Pons (tissue), 1 donor: ENCODE measurements around the gene TACSTD2.
A peak's percentile ranks its signal among the peaks of the same experiment; 100 is the strongest.
"Not testable (repeated sequence)": the region's sequence is repeated elsewhere in the genome, so short reads cannot be mapped to it uniquely, and the experiment has no call there.

Source experiments
- DNase-seq: peaks from one replicate; pipeline ENCODE4 v3.0.0-alpha.2; 2016; ENCODE audit warnings: low spot score

The TACSTD2 gene

DNA sequence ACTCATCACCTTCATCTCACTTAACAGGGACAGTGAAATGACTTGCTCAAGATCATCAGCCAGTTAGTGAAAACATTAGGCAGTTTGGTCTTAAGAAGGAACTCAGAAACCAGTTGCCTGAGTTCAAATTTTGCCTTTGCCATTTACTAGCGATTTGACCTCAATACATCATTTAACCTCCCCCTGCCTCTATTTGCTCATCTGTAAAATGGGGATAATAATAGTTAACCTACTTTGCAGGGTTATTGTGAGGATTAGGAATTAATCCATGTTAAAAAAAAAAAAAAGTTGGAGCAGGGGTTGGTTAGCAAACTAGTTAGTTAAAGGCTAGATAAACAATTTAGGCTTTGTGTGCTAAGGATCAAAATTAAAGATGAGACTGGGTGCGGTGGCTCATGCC, 10.6 kb upstream of the TACSTD2 start:
- DNase-seq, result no peak

DNA sequence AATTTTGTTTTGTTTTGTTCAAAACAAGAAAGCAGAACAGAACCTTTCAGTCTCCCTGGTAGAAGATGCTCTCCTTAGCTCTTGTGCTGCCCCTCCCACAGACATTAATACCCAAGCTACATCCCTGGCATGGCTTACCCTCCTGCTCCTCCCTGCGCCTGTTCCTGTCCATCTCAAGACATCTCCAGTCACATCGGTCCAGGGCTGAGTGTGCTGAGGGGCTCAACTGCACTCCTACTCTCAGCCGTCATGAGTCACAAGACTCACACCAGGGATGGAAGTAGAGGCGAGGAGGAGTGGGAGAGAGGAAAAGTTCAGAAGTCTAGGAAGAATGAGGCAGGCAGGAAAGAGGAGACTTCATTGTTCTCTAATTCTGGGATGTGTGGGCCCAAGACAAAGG, 9.2 kb upstream of the TACSTD2 start:
- DNase-seq, result no peak

DNA sequence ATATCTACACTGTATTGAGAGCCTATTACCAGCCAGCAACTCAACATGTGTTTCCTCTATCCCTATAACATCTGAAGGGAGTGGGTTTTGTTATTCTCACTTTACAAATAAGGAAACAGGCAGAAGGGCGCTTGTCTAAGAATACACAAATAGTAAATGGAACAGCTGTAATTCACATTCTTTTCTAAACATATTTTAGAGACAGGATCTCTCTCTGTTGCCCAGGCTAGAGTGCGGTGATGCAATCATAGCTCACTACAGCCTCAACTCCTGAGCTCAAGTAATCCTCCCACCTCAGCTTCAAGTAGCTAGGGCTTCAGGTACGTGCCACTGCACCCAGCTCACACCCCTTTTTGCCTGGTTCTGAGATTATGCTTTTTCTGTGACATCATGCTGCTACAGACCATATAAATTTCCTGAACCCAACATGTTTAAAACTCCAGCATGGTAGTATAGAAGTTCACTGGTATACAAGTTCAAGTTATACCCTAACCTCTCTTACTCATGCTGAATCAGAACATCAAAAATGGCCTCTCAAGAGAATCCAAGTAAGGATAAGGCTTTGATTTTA, 8.6 kb upstream of the TACSTD2 start:
- DNase-seq, result no peak

DNA sequence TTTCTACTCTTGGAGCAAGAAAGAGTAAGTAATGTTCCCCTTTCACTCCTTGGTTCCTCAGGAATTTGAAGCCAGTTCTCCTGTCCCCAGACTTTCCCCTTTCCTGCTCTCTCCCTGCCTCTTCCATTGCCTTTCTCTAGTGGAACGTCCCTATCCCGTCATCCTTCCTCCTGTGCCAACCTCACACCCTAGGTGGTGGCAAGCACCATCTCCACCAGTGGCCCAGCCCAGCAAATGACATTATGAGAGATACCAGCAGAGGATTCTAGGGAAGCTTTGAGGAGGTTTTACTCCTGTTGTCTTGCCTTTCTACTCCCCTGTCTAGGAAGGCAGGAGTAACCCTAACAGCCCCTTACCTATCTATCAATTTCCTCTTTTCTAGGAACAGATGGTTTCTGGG, 8.1 kb upstream of the TACSTD2 start:
- DNase-seq, result no peak

DNA sequence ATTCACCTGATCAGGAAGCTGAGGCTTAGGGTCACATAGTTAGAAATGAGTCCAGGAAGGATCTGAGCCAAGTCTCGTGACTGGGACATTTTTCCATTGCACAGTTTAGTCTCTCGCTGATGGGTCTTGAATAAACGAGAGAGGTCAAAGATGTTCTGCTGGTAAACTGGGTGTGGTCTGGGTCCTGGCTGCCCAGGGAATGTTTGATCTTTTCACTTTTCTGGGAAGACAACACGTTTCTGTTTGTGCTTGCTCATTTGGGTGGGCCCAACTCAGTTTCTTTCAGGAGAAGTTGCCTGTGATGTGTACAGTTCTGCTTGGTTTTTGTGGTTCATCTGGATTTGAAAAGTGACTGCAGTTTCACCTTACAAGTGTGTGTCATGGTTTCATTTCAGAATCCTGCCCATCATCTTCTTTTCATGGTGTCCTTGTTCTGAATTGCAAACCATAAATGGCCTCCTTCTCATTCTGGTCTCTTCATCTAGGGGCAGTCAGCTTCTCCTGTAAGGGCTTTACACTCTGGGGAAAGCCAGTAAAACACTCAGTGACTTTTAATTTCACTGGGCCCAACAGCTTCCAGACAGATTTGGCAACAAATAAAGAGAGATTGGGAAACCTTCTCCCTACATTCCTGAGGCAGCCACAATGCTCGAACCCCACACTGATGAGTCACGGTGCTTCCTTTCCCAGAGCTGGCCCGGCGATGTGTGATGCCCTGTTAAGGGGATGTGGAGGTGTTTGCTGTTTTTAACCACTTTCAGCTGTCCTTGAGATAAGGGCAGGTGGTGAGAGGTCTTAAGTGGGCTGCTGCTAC, 7.2 kb upstream of the TACSTD2 start:
- no peak for DNase-seq

DNA sequence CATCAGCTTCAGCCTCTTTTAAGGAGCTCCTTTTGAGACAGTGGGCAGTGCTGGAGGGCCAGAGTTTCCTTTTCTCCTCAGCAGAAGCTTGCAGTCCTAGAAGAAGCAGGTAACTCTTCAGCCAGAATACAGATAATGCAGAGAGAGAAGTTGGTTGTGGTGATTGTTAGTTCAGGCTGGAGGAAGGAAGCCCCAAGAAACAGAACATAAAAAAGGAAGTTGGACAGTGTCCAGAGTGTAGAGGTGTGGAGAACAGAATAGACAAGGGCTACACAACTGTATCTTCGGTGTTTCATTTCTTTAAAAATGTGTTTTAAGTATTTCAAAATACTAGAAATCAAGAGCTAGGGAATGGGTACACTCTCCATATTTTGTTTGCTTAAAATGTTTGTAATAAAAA, 6.4 kb upstream of the TACSTD2 start:
- DNase-seq, result peak; percentile 42

DNA sequence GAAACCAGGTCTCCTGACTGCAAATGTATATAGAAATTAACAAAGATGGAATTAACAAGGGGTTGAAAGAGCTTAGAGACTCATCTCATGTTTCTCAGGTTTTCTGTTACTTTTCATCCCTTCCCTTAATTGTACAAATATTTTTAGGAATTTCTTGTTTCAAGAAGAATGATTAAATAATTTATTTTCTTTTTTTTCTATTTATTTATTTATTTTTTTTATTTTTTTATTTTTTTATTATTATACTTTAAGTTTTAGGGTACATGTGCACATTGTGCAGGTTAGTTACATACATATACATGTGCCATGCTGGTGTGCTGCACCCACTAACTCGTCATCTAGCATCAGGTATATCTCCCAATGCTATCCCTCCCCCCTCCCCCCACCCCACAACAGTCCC, 5.1 kb upstream of the TACSTD2 start:
- DNase-seq, result not testable (repeated sequence)

DNA sequence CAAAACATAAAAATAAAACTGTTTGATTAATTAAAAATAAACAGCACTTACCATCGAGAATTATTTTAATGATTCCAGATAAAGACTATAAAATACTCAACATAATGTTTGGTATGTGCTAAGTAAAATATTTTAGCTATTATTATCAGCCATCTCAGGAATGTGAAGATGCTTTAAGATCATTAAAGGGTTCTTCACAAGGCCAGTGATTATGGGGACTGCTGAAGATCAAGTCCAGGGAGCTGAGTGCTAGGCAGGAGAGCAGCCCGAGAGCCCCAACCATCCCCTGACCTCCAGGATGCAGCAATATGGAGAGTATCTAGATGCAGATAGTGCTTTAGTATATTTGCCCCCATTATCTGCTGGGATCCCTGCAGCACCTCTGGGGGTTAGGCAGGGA, 4.6 kb upstream of the TACSTD2 start:
- DNase-seq, result no peak

DNA sequence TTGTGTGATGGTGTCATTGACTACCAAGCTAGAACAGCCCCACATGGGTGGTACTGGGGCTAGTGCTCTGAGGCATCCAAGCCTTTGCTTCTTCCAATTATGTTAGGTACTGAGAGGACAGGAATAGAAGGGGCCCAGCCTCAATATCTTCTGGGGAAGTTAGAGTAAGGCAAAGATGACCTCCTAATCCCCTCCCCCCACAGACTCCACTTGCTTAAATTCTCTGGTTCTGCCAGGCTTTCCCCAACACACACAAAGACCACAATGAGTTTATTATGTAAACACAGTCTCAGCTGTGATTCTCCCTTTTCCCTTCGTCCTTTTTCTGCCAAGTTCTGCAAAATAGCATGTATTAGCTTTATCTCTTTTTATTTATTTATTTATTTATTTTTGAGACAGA, 3.1 kb upstream of the TACSTD2 start:
- peak; percentile 96 for DNase-seq

DNA sequence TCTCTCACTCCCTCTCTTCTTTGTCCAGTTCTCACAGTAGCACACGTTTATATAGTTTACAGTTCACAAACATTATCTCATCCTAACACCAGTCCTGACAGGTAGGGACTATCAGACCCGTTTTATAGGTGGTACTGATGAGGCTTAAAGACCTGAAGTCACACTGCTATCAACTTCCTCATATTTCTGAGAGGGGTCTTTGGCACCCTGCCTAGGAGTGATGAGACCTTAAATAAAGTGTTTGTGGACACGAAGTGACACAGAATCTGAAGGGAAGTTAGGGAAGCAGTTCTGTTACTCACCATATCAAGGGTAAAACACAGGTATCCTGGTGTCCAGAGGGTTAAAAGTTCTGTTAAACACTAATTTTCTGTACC, 590 bp upstream of the TACSTD2 start:
- DNase-seq, result no peak

DNA sequence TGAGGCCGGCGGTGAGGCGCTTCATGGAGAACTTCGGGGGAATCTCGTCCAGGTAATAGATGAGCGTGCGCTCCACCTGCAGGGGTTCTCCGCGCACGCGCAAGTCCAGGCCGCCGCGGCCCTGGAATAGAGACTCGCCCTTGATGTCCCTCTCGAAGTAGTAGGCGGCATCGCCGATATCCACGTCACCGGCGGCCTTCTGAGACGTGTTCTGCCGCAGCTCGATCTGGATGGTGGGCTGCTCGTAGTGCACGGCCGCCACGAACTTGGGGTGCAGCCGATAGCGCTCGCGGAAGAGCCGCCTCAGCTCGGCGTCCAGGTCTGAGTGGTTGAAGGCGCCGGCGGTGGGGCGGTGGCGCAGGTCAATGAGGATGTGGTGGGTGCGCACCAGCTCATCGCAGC, 726 bp downstream of the TACSTD2 start:
- DNase-seq, result no peak

DNA sequence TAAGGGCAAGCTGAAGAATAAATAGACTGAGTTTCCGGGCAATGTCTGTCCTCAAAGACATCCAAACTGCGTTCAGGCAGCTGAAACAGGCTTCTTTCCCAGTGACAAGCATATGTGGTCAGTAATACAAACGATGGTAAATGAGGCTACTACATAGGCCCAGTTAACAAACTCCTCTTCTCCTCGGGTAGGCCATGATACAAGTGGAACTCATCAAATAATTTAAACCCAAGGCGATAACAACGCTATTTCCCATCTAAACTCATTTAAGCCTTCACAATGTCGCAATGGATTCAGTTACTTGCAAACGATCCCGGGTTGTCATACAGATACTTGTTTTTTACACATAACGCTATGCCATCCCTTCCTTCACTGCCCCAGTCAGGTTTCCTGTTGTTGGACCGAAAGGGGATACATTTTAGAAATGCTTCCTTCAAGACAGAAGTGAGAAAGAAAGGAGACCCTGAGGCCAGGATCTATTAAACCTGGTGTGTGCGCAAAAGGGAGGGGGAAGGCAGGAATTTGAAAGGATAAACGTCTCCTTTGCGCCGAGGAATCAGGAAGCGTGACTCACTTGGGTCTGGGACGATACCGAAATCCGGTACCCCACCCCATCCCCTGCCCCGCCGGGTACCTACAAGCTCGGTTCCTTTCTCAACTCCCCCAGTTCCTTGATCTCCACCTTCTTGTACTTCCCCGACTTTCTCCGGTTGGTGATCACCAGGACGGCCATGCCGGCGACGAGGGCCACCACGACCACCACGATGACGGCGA, 1.3 kb downstream of the TACSTD2 start:
- DNase-seq, result no peak

DNA sequence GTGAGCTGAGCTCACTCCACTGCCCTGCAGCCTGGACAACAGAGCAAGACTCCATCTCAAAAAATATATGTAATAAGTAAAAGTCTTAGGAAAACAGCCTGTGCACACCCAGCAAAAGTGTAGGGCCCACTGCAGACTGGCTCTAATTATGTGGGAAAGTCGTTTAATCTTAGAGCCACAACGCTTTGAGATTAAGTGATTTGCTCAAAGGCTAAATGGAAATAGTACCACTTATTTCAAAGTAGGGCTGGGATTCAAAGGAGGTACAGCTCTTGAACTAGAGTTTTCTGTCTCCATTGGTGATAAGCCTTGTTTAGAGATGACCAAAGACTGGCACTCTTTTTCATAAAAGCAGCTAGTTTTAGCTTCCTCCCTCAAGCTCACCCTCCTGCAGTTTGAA, 2.2 kb downstream of the TACSTD2 start:
- DNase-seq, result no peak

DNA sequence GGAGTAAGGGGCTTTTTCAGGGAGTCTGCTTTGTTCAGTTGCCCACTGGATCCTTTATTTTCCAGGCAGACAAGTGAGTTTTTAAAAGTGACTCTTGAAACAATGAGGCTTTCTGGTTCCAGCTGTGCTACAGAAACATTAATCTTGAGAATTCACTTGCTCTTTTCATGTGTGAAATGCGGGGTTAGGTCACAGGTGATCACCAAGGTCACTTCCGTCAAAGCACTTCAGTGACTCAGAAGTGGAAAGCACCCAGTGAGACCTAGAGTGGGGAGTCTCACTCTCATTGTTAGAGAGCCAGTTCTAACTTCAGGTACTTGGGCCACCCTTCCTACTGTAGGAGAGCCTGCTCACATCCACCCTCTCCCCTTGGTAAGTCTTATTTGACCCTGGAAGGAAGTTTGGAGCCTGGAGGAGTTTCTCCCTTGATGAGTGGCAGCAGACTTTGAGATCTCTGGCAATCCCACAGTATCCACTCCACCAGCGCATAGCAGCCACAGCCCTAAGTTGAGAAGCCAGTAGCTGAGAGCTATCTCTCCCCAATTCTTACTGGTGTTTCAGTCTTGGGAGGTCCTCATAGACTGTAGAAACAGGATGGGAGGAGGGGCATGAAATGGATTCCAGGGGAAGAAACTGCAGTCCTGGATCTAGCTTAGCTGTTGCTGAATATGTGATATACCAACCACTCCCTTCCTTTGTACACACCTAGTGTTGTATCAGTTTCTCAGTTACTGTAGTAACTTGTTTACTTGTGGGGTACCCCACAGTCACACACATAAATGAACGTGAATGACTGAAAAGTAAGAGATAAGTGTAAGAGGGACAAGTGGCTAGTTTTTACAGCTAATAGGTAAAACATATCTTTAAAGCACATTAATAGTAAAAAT, 3.1 kb downstream of the TACSTD2 start:
- no peak for DNase-seq

DNA sequence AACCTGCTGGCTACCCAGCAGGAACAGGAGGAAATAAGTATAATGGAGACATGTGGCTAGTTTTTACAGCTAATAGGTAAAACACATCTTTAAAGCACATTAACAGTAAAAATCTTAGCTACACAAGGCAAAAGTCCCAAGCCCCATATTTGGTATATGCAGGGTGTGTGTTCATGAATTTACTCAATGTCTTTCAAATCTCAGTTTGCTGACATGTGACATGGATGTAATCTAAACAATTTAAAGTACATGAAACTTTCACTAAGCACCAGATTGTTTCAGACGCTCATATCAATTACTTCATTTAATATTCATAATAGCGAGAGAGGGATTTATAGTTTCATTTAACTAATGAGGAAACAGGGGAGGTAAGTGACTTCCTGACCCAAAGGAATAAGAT, 3.9 kb downstream of the TACSTD2 start:
- no peak for DNase-seq

DNA sequence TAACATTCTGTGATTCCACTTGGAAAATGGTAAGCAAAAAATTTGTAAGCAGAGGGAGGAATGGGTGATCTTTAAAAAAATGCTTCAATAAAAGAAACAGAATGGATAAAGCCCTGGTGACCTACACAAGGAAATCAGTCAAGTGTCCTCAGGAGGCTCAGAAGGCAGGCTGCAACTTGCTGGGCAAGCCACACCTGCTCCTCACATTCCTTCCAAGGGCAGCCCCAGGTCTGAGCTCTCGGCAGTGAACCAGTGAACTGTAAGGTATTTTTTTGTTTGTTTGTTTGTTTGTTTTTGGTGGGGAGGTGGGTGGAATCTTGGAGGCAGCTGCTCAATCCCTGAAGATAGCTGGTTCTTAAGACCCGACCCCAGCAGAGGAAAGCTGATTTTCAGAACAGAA, 4.4 kb downstream of the TACSTD2 start:
- no peak for DNase-seq

DNA sequence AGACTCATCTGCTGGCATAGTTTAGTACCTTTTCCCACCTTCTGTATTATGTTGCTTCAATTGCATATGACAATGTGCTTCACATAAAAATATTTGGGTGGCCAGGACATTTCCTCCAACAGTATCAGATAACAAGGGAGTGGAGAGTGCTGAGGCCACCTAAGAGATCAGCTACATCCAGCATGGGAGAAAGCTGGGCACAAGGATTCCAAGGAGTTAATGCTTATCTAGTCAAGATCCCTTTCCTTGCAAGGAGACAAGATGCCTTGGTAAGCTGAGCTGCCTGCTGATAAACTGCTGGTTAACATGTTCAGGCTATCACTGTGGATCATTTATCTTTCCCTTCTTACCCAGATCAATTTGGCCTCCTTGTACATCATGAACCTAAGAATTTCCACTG, 5.4 kb downstream of the TACSTD2 start:
- no peak for DNase-seq

DNA sequence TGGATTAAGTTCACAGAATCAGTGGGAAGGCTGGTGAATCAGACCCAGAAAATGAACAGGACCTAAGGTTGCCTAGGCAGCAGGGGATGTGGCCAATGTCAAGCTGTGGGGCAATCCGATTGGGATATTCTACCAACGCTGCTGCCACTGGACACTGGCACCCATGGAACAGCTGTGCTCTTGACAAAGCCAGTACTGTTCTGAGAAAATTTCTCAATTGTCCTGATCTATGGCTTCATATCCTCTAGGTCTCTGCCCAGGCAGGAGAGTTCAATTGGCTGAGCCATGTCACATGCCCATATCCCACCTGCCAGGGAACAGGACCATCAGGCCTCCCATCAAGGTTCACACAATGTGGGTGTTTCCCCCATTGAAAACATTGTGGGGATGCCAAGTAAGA, 6.2 kb downstream of the TACSTD2 start:
- peak; percentile 63 for DNase-seq

DNA sequence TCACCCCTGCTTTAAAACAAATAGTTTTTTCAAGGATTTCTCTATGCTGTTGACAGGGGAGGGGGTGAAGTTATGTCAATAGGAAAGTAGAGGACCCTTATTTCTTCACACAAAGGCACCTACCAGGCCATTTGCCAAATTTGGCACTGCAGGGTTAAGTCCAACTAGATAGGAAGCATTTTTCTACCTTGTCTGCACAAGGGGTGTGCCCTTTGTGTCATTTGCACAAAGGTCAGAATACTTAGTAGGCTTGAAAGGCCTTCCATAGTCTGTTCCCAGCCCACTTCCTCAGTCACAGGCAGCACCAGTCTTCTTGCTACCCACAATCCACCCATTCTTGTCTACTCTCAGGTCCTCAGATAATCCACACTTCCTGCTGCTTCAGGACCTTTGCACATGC, 7.0 kb downstream of the TACSTD2 start:
- DNase-seq, result no peak

DNA sequence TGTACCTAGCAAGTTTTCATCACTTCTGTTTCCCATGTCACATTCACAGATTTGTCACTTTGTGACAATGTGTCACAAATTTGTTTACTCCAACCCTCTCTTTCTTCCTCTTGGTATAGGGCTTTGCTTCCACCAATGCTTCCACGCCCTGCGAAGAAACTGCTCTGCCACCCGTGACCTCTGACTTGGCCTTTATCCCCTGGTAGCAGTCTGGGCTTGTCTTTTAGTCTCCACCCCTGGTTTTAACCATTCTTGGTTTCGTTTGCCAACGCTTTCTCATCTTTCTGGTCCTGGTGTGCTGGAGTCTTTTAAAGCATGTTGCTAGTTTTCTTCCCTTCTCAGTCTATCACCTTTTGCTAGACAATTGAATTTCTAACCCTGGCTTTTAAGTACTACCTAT, 8.1 kb downstream of the TACSTD2 start:
- no peak for DNase-seq

DNA sequence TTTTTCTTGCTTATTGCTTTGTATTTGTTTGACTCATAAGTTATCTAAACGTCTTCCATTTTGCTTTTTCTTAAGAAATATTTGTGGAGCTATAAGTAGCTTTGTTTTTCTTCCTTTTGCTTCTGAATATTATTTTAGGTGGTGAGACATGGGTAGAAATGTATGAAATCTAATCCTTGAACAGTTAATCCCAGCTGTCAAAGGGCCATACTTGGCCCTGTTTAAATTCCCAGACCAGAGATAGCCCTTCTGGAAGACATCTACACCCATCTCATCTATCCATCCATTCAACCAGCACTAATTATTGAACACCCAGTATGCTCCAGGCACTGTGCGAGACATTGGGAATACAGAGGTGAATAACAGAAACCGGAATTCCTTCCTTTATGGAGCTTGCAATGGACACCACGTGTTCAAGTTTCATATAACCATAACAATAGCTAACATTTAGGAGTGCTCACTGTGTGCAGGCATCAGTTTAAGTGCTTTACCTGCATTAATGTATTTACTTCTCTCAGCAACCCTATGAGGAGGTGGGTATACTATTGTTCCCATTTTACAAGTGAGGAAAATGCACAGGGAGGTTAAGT, 8.7 kb downstream of the TACSTD2 start:
- no peak for DNase-seq

DNA sequence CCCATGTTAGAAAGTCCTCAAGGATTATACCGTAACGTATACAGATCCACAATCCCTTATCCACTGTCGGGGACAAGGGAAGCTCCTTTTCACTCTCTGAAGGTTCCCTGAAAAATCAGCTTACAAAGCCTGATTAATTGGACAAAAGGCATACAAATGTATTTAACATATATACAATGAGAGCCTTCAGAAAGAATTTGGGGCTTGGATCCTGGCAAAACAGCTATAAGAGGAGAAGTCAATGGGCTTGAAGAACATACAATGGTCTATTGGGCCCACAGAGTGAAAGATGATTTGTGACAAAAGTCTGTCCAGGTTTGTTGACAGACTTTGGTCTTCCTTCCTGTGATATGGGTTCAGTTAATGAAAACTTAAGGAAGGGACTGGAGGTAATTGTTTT, 10.7 kb downstream of the TACSTD2 start:
- no peak for DNase-seq
